Mucosa of descending colon (tissue), 3 donors: ENCODE results near the gene PEX11G. TPM values are rescaled to one million over a fixed set of nuclear protein-coding genes. Genes with fewer than 3 reads are reported as not detected.

Source experiments
- ATAC-seq: fragments of 200-7000 bp; cut with Tn5 transposase; one replicate; pipeline ENCODE4 v1.9.1; 2020; ENCODE audit warnings: mild to moderate bottlenecking, moderate library complexity
- DNase-seq, 3 donors: peaks; one replicate each; pipeline ENCODE4 v3.0.0-alpha.2; 2020
- H3K36me3 ChIP-seq: fragments of 200-600 bp; one replicate; pipeline ENCODE4 v1.8.0; 2021; ENCODE audit warnings: low read depth, mild to moderate bottlenecking
- H3K4me1 ChIP-seq: fragments of 200-600 bp; one replicate; pipeline ENCODE4 v1.8.0; 2021; ENCODE audit warnings: low read depth, mild to moderate bottlenecking
- H3K4me3 ChIP-seq: fragments of 200-600 bp; one replicate; pipeline ENCODE4 v1.8.0; 2021; ENCODE audit warnings: mild to moderate bottlenecking
- H3K9me3 ChIP-seq: fragments of 200-600 bp; one replicate; pipeline ENCODE4 v1.8.0; 2021; ENCODE audit warnings: mild to moderate bottlenecking
- intact Hi-C, 2 donors: fragments of 100-400 bp; cut with DNase I in 1 of 2; cut with micrococcal nuclease in 1 of 2; formaldehyde crosslinking; loops; one replicate each; pipeline versions ENCODE4 v1.11.0 to v1.11.1; 2022; cut with DNase I, micrococcal nuclease
- total RNA-seq, 3 donors: library from RNA; stranded (reverse); fragmentation: NEBNext Ultra II Directional in 2 of 3; extraction: Animal tissue kit (Norgen Biotek cat#: 25700) in 2 of 3; gene quantifications; one replicate each; pipeline versions ENCODE4 v1.2.1 to v1.2.4, GENCODE V29; 2021 to 2023
- TF ChIP-seq, protein P1 (sequence below): fragments of 200-600 bp; IDR thresholded peaks from one replicate; pipeline ENCODE4 v1.8.0; 2022; ENCODE audit warnings: antibody characterized with exemption, mild to moderate bottlenecking
- donor health status: DM: no; HTN: no; CAD: no; lungs with moderate emphysema.
- donor health status: DM: no; HTN: no; CAD: no.
- donor health status: DM: no; HTN: yes; CAD: no.

Gene PEX11G
- total RNA-seq, 3 donors from 2014 or later = 4.0 to 9.5 (median 8.1) TPM

DNA sequence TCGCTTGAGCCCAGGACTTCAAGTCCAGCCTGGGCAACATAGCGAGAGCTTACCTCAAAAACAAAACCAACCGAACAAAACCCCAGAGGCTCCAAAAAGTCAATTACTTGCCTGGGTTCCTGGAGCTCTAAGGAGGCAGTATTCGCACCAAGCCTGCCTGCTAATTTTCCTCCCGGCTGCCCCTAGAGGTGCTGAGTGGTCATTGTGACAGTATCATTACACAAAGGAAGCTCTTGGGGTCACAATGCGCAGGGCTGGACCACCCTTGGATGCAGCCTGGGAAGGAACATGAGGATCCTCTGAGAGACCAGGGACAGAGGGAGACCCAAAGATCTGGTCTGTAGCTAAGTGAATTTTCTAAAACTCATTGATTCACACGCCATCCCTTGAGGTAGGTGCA lies 8.5 kb upstream of the PEX11G start:
- Histone ChIP-seq H3K4me1 (peaks cover 3% of the 10 kb centered on the region), H3K4me3 (no peak overlapping the region), H3K36me3 (no peaks in the 10 kb centered on the region), H3K9me3 (no peaks in the 10 kb centered on the region)
- peak; percentile 19 for ATAC-seq
- intact Hi-C loops = no loop called here
- TF ChIP-seq, protein P1, sequence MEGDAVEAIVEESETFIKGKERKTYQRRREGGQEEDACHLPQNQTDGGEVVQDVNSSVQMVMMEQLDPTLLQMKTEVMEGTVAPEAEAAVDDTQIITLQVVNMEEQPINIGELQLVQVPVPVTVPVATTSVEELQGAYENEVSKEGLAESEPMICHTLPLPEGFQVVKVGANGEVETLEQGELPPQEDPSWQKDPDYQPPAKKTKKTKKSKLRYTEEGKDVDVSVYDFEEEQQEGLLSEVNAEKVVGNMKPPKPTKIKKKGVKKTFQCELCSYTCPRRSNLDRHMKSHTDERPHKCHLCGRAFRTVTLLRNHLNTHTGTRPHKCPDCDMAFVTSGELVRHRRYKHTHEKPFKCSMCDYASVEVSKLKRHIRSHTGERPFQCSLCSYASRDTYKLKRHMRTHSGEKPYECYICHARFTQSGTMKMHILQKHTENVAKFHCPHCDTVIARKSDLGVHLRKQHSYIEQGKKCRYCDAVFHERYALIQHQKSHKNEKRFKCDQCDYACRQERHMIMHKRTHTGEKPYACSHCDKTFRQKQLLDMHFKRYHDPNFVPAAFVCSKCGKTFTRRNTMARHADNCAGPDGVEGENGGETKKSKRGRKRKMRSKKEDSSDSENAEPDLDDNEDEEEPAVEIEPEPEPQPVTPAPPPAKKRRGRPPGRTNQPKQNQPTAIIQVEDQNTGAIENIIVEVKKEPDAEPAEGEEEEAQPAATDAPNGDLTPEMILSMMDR = no peak
- DNase-seq = no peak

DNA sequence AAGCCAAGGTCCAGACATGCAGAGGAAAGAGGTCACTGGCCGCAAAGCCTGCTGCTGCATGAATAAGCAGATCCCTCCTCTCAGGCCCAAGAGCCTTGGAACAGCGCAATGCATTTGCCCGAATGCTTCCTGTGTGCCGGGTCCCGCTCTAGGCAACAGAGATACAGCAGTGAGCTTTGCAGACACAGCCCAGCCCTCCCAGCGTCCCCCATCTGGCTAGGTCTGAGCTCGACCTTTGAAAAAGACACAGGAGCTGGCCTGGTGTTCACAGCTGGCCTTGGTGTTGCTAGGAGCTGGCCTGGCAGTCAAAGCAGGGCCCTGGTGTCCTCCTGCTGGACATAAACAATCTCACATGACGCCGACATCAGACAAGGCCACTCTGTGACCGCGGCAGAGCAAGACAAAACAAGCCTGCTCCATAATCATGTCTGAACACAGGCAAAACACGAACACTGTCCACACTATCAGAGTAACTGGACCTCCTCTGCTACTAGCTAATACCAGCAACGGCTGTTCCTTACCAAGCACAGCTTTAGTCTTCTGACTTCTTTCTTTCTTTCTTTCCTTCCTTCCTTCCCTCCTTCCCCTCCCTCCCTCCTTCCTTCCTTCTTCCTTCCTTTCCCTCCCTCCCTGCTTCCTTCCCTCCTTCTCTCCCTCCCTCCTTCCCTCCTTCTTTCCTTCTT lies 5.7 kb upstream of the PEX11G start:
- intact Hi-C loops = no loop called here
- DNase-seq (peak in 1 of 3 donors; percentile 24), ATAC-seq (peak; percentile 14)
- Histone ChIP-seq H3K9me3 (no peaks in the 10 kb centered on the region), H3K36me3 (no peaks in the 10 kb centered on the region), H3K4me1 (peaks cover 1% of the 10 kb centered on the region), H3K4me3 (no peak overlapping the region)
- TF ChIP-seq, protein P1 = no peak

DNA sequence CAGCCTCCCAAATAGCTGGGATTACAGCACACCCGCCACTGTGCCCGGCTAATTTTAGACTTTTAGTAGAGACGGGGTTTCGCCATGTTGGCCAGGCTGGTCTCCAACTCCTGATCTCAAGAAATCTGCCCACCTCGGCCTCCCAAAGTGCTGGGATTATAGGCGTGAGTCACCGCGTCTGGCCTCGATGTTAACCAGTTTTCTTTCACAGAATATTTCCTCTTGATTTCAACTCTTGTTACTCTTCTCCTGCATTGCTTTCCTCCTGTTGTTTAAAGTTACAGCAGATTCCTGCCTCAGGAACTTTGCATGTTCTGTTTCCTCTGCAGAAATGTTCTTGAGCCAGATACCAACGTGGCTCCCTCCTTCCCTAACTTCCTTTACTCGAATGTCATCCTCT lies 3.7 kb upstream of the PEX11G start:
- no peak for DNase-seq
- TF ChIP-seq, protein P1 = no peak
- Histone ChIP-seq H3K4me3 (no peak overlapping the region), H3K9me3 (no peaks in the 10 kb centered on the region), H3K4me1 (peaks cover 7% of the 10 kb centered on the region), H3K36me3 (no peaks in the 10 kb centered on the region)
- ATAC-seq = no peak
- intact Hi-C loops = no loop called here

DNA sequence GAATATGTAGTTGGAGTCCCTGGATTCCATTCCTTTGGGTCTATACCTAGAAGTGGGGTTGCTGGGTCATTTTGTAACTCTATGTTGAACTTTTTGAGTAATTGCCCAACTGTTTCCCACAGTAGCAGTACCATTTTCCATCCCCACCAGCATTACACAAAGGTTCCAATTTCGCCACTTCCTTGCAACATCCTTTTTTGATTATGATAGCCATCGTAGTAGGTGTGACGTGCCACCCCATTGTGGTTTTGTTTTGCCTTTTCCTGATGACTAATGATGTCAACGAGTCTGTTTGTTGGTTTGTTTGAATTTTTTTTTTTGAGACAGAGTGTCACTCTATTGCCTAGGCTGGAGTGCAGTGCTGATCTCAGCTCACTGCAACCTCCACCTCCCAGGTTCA lies 3.3 kb upstream of the PEX11G start:
- no peak overlapping the region for H3K4me3 ChIP-seq
- TF ChIP-seq, protein P1 = no peak
- ATAC-seq (no peak), DNase-seq (no peak)
- no peaks in the 10 kb centered on the region for H3K9me3 ChIP-seq
- H3K4me1 ChIP-seq = peaks cover 7% of the 10 kb centered on the region
- intact Hi-C loops = no loop called here
- no peaks in the 10 kb centered on the region for H3K36me3 ChIP-seq

DNA sequence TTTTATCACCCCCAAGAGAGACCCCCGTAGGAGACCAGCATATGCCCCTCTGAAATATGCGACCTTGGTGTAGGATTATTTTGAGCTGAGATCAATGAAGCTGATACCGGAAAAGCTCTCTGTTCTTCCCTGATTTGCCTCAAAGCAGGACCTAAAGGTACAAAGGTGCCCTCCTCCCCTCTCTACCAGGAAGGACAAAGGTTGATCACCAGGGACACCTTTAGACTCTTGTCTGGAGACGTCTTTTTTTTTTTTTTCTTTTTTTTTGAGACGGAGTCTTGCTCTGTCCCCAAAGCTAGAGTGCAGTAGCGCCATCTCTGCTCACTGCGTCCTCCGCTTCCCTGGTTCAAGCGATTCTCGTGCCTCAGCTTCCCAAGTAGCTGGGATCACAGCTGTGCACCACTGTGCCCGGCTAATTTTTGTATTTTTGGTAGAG lies 792 bp upstream of the PEX11G start:
- intact Hi-C loops = no loop called here

More for the DNA sequence above, 792 bp upstream of the PEX11G start:
- peak in 2 of 3 donors; percentile 68 to 79 for DNase-seq
- H3K9me3 ChIP-seq = no peaks in the 10 kb centered on the region
- no peak overlapping the region for H3K4me3 ChIP-seq
- ATAC-seq = peak; percentile 78
- TF ChIP-seq, protein P1 = no peak
- H3K4me1 ChIP-seq = peaks cover 7% of the 10 kb centered on the region
- no peaks in the 10 kb centered on the region for H3K36me3 ChIP-seq
